T-helper 9 cell (primary cell): ENCODE data around the gene CDKAL1.

Experiments
- DNase-seq: peaks from one replicate; pipeline ENCODE4 v3.0.0-alpha.2; 2020

Gene CDKAL1

DNA sequence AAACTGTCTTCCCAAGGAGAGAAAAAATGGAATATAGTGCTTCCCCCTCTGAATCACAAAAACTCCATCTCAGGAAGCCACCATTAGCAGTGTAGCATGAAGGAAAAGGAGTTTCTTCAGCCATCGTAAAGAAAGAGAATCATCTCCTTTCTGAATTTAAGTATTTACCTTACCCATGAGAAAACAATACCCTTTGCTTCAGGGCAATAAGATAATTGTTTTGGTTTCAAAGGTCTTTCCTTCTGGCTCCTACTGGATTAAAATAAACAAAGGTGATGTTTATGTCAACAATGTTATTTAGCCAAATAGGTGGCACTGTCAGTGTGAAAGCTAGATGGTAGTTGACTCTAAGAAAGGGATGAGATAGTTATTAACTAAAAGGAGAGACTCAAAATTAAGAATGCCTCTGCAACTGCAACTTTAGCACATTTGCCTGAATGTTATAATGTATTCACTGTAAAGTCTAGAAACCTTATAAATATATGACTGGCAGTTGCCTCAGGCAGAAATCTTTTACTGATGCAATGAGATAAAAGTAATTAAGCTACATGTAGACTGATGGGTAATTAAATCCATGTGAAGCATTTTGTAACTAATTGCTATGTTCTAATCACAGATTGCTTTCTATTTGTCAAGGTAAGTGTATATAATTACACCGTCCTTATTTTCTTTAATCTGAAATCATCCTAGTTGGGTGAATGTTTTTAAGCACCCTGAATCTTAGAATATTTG, 399.0 kb downstream of the CDKAL1 start:
- DNase-seq, result no peak

DNA sequence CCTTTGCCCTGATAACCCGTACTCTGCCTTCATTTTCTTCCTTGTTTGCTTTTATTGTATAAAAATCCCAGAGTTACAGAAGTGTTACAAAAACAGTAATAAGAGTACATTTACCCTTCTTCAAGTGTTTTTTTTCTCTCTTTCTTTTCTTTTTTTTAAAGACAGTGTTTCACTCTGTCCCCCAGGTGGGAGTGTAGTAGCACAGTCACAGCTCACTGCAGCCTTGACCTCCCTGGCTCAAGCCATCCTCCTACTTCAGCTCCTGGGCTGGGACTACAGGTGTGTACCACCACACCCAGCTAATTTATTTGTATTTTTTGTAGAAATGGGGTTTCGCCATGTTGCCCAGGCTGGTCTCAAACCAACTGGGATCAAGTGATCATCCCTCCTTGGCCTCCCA, 402.7 kb downstream of the CDKAL1 start:
- no peak for DNase-seq

DNA sequence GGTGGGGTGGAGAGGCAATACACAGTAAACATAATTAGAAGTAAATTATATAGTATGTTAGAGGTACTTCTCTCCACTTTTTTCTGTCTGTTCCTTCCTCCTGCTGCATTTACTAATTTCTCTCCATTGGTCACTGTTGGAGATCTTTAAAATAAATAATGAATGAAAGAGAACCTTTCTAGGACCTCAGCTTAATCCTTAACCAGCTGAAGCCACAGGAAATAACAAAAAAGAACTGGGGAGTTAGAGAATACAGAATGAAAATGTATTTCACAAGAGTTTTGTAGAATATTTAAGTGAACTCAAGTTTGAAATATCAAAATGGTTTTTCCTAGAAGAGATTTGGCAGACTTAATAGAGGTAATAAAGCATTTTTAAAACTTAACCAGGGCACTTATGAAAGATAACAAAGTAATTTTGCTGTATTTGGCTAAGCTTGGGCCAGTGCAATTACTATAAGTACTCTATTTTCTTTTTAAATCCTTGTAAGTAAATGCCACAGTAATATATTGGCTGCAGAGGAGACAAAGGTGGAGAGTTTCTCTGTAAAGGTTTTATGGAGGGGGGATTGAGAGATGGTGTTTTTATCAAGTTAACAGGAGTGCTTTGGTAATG, 405.0 kb downstream of the CDKAL1 start:
- DNase-seq, result no peak

- no peak for DNase-seq
Observed at GRCh38 chr6:20943040-20943627, 408.9 kb downstream of the CDKAL1 start.

DNA sequence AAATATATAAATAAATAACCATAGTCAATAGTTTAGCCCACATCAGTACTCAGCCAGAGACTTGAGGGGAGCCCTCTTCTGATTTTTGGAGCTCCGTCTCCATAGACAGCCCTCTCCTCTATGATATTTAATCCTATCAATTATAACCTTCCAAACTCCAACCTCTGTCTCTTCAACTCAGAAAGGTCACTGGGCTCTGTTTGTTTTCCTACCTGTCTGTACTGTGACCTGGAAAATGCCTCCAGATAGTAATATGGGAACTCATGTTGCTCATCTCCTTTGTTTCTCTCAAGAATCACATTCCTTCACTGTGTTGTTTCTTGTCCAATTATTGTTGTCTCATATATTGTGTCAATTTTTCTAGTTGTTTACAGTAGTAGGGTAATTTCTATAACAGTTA, 409.7 kb downstream of the CDKAL1 start:
- DNase-seq, result no peak

- no peak for DNase-seq
Observed at GRCh38 chr6:20946022-20946421, 411.8 kb downstream of the CDKAL1 start.

DNA sequence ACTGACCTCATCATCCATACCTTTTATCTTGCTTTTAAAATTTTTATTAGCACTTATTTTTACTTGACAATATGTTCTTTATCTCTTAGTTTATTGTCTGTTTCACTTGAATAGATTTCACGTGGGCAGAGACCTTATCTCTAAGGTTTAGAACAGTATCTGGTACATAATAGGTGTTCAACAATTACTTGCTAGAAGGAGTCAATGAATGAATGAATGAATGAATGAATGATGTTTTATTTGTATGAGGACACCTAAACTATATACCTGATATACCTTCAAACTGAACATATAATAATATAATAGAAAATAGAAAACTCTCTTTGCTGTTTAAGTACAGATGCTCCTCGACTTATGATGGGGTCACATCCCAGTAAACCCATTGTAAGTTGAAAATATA, 412.6 kb downstream of the CDKAL1 start:
- DNase-seq, result no peak

GRCh38 chr6:20947977-20948376, 413.7 kb downstream of the CDKAL1 start:
- DNase-seq, result no peak

DNA sequence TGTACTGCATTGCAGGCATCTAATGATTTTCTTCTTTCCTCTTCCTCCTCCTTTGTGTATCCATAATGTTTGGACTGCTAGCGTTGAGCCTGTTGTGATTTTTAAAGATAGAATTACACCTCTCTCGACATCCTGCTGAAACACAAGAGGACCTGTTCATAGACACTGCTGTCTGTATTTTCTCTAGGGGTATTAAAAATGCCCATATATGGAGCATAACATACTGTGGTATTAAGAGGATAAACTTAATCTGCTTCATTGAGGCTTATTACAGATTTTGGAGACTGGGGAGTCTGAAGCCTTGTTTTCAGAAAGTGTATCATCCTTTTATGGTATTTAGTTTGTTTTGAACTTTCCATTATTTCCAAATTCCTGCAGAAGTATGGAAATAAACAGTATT, 414.3 kb downstream of the CDKAL1 start:
- no peak for DNase-seq

DNA sequence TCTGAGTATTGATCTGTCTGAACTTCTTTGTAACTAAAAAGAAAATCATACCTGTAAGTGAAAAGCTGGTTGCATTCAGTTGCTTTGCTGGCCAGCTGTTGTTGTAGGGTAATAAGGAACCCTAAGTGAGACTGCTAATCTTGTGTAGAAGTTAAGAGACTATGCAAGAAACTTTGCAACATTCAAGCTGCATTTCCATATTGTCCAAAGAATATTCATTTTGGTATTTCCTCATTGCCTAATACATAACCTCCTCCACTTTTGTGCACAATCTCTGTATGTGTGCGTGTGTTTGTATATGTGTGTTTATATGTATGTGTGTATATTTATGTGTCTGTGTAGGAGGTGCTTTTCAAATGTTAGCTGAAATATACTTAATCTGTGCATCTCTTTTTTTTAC, 414.9 kb downstream of the CDKAL1 start:
- DNase-seq, result no peak

- no peak for DNase-seq
Observed at GRCh38 chr6:20952699-20953474, 418.6 kb downstream of the CDKAL1 start.

DNA sequence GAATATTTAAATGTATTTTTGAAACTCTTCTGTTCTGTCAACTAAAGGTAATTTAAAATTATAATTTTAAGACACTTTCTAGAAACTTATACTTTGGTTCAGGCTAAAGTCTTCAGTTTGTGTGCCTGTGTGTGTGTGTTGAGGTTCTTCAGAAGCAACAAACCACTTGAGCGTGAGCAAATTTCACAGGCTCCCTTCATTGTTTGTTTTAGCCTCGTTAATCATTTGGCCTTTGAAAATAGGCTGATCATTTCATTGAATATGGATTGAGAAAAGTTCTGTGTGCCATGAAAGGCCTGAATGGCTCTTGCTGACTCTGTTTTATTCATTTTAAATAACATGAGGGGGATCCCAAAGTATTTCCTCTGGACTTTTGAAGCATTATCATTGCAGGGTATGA, 420.1 kb downstream of the CDKAL1 start:
- no peak for DNase-seq

DNA sequence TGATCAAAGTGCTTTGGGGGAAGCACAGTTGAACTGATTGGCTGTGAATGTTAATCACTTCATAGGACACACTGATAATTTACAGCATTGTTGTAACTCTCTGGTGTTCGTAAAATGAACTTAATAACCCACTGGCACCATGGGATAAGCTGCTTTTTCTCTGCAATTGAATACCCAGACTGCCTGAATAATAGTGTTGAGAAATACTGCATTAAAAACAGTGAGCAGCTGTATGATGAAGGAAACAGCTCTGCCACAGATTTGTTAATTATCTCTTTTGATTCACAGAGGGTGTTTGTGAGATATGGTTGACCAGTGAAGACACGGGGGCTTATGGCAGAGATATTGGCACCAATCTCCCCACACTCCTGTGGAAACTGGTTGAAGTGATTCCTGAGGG, 420.9 kb downstream of the CDKAL1 start:
- DNase-seq, result no peak

GRCh38 chr6:20955751-20956150, 421.5 kb downstream of the CDKAL1 start:
- DNase-seq, result no peak

DNA sequence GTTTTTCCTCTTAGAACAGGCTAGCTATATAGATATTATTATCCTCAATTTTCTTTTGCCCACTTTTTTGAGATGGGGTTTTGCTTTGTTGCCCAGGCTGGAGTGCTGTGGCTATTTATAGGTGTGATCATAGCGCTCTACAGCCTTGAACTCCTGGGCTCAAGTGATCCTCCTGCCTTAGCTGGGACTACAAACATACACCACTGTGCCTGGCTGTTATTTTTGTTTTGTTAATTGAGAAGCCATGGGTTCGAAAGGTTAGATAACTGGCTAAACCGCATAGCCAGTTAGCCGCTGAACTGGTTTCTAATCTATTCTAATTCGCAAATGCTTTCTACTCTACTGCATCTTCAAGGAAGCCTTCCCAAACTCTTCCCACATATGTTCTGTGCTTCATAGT, 425.8 kb downstream of the CDKAL1 start:
- DNase-seq, result no peak

DNA sequence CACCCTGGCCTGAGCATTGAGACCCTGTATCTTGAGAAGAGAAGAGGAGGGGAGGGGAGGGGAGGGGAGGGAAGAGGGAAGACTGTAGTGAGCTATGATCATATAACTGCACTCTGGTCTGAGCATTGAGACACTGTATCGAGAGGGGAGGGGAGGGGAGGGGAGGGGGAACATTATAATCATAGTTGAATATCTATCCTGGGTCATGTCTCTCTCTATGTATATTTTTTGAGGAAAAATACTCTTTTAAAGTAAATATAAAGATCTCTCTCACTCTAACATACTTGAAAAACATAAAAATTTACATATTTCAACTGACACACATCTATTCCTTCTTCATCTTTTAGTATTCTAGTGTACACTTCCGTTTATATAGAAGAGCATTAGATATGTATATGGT, 431.0 kb downstream of the CDKAL1 start:
- no peak for DNase-seq

DNA sequence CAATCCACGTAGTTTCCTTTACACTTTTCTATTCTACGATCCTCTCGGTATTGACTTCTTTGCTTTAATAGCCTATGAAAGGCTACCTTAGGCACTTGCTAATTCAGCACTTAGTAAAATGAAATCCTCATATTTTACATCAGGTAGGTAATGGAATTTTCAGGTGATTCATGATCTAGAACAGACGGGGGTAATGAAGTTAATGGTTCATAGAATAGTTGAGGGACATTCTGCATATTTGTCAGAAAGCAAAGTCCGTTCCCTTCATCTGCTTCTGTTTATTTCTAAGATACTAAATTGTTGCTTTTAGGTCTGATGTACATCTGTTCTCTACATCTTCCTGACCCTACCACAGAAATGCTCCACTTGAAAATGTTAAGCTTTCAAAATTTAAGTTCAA, 431.7 kb downstream of the CDKAL1 start:
- DNase-seq, result no peak

GRCh38 chr6:20969551-20969950, 435.3 kb downstream of the CDKAL1 start:
- no peak for DNase-seq

- no peak for DNase-seq
Observed at GRCh38 chr6:20976391-20976918, 442.2 kb downstream of the CDKAL1 start.

DNA sequence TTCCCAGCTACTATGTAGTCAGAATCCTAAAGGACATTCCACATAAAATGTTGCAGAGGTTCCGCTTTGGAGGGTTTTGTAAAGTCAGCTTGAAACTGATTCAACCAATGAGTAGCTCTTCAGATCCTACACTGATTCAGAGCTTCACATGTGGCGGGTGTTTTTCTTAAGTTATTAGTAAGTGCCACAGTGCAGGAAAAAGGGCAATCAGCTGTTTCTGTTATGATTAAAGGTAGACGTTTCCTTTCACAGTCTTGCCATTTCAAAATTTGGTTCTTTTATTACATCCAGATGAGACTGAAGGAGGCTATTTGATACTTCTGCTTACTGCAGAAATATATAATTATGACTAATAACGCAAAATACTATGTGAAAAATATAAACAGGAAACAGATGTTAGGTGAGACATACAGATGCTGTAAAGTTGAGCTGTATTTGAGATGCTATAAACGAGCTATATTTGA, 443.9 kb downstream of the CDKAL1 start:
- DNase-seq, result no peak

- no peak for DNase-seq
Observed at GRCh38 chr6:20979076-20979475, 444.8 kb downstream of the CDKAL1 start.

GRCh38 chr6:20983961-20984360, 449.7 kb downstream of the CDKAL1 start:
- DNase-seq, result no peak

DNA sequence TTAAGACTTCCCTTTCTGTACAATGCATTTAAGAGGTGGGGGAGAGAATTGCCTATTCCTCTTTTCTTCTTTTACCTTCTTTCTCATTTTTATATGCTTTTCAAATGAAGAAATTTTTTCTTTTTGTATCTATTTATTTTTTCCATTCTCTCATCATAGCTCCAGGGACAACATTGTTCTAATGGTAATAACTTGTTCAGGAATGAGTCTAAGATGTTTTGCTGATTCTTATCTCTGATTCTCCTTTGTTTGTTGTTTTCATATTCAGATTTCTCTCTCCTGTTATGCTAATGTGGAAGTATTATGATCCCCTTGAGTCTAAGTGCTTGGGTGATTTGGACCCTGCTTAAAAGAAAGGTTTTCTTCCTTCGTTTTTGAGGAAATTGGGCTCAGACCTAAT, 451.6 kb downstream of the CDKAL1 start:
- DNase-seq, result no peak
